Measurements from ENCODE around the gene RNF26.

Gene RNF26

DNA sequence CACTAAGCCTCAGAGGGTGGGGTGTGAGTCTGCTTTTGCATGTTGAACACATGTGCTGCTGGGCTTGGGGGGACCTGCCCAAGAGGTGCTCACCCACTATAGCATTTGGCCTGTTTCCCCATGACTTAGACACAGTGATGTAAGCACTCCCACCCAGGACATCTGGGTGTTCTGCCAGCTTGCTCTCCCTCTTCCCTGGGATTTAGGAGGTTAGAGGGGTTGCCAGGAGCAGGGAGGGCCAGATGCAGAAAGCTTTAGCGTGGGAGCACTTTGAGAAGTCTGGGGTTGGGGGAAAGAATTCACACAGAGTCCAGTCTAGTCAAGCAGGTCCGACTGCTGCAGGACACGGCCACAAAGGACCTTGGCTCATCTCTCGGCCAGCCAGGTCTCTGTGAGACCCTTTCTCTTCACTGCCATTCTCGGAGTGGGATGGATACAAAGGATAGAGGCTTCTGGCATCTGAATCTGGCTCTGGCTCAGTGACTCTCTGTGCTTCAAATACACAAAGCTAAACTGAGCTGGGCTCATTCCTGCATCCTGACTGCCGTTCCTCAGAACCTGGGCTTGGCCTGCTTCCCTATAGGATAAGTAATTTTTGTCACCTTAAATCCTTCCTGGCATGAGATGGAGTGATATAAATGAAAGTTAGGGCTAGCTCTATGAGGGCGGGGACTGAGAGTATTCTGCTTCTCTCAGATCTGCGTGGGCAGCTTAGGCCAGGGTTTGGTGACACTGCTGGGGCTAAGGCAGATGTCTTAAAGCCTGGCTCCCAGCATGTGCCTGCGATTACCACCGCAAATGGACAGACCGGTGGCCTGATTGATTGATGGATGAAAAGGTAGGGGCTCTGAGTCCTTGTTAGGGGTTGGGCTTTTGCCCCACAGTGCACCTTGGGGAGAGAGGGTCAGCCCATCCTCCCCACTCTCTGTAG lies 32.6 kb downstream of the RNF26 start:
- peaks cover 30% of the 10 kb centered on the region for H3K27me3 Mint-ChIP-seq
- H3K36me3 Mint-ChIP-seq: no peaks in the 10 kb centered on the region
- no peaks in the 10 kb centered on the region for H3K9me3 Mint-ChIP-seq (ENCODE audit: low read depth)
- no peak overlapping the region for H3K27ac Mint-ChIP-seq
- no peak overlapping the region for H3K4me3 Mint-ChIP-seq
- peaks cover 5% of the 10 kb centered on the region for H3K4me1 Mint-ChIP-seq (ENCODE audit: low read depth)

DNA sequence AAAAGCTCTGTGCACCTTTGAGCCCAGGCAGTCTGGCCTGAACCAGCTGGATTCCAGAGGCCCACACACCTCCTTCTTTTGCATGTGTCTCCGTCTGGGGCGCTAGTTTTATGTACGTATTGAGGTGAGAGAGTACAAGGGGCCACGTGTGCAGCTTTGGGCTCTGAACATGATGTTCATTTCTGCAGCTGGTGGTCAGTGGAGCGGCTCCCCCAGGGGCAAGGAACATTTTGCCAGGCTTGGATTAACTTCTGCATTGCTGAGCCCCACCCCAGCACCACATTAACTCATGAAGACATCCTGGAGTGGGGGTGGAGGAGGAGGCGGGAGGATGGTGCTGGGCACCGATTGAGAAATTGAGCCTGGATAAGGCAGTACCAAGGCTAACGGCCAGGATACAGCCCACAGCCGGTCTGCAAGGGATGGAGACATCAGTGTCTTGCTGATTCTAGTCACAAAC lies 33.4 kb downstream of the RNF26 start:
- H3K27me3 Mint-ChIP-seq: peaks cover 26% of the 10 kb centered on the region
- peaks cover 6% of the 10 kb centered on the region for H3K4me1 Mint-ChIP-seq (ENCODE audit: low read depth)
- no peaks in the 10 kb centered on the region for H3K36me3 Mint-ChIP-seq
- no peak overlapping the region for H3K27ac Mint-ChIP-seq
- H3K9me3 Mint-ChIP-seq (ENCODE audit: low read depth): no peaks in the 10 kb centered on the region
- no peak overlapping the region for H3K4me3 Mint-ChIP-seq

- peaks cover 6% of the 10 kb centered on the region for H3K4me1 Mint-ChIP-seq (ENCODE audit: low read depth)
- no peak overlapping the region for H3K4me3 Mint-ChIP-seq
- H3K27me3 Mint-ChIP-seq: peaks cover 25% of the 10 kb centered on the region
- H3K27ac Mint-ChIP-seq: no peak overlapping the region
- no peaks in the 10 kb centered on the region for H3K36me3 Mint-ChIP-seq
- no peaks in the 10 kb centered on the region for H3K9me3 Mint-ChIP-seq (ENCODE audit: low read depth)
These were observed 34.1 kb downstream of the RNF26 start for GRCh38 chr11:119368121-119369034.

- no peak overlapping the region for H3K27ac Mint-ChIP-seq
- H3K27me3 Mint-ChIP-seq: peaks cover 25% of the 10 kb centered on the region
- H3K9me3 Mint-ChIP-seq (ENCODE audit: low read depth): no peaks in the 10 kb centered on the region
- H3K4me3 Mint-ChIP-seq: no peak overlapping the region
- peaks cover 14% of the 10 kb centered on the region for H3K4me1 Mint-ChIP-seq (ENCODE audit: low read depth)
- no peaks in the 10 kb centered on the region for H3K36me3 Mint-ChIP-seq
These were observed 35.0 kb downstream of the RNF26 start for GRCh38 chr11:119369132-119369925.

DNA sequence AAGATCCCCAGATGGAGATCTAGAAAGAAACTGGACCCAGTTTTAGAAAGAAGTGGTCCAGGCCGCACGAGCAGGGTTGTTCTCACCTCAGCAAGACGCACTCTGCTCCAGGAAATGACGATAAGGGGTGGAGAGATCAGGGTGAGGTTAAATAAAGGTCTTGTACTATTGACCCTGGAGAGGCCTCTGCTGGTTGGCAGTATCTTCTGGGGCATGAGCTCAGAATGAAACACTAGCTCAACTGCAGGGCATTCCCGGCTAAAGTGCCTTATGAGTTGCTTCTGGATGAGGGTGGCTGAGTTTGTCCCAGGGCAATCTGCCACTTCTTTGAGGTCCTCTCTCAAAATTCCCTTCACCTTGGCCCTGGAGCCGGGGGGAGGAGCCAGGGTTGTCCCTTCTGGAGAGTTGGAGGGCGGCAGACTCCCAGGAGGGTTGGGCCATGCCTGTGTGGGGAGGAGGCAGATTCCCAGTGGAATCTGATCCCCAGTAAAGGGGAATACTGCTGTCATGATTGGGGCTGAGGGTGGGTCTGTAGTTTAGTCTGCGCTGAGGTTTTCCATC lies 36.2 kb downstream of the RNF26 start:
- Mint-ChIP-seq H3K27ac (no peak overlapping the region), H3K9me3 (ENCODE audit: low read depth) (no peaks in the 10 kb centered on the region), H3K4me1 (ENCODE audit: low read depth) (peaks cover 10% of the 10 kb centered on the region), H3K4me3 (no peak overlapping the region), H3K36me3 (no peaks in the 10 kb centered on the region), H3K27me3 (peaks cover 17% of the 10 kb centered on the region)

- no peaks in the 10 kb centered on the region for H3K9me3 Mint-ChIP-seq (ENCODE audit: low read depth)
- no peaks in the 10 kb centered on the region for H3K36me3 Mint-ChIP-seq
- H3K27ac Mint-ChIP-seq: no peak overlapping the region
- peaks cover 16% of the 10 kb centered on the region for H3K27me3 Mint-ChIP-seq
- H3K4me3 Mint-ChIP-seq: no peak overlapping the region
- H3K4me1 Mint-ChIP-seq (ENCODE audit: low read depth): peaks cover 10% of the 10 kb centered on the region
These were observed 36.8 kb downstream of the RNF26 start for GRCh38 chr11:119371067-119371601.

GRCh38 chr11:119371778-119372182 lies 37.5 kb downstream of the RNF26 start:
- Mint-ChIP-seq H3K27me3 (peaks cover 10% of the 10 kb centered on the region), H3K27ac (no peak overlapping the region)

GRCh38 chr11:119372260-119373058 lies 38.1 kb downstream of the RNF26 start:
- no peaks in the 10 kb centered on the region for H3K9me3 Mint-ChIP-seq (ENCODE audit: low read depth)
- no peak overlapping the region for H3K4me3 Mint-ChIP-seq
- no peak overlapping the region for H3K27ac Mint-ChIP-seq
- peaks cover 10% of the 10 kb centered on the region for H3K4me1 Mint-ChIP-seq (ENCODE audit: low read depth)
- no peaks in the 10 kb centered on the region for H3K36me3 Mint-ChIP-seq
- H3K27me3 Mint-ChIP-seq: peaks cover 4% of the 10 kb centered on the region

More at GRCh38 chr11:119371778-119372182, 37.5 kb downstream of the RNF26 start:
- H3K9me3 Mint-ChIP-seq (ENCODE audit: low read depth): no peaks in the 10 kb centered on the region
- no peaks in the 10 kb centered on the region for H3K36me3 Mint-ChIP-seq
- H3K4me1 Mint-ChIP-seq (ENCODE audit: low read depth): peaks cover 10% of the 10 kb centered on the region
- H3K4me3 Mint-ChIP-seq: no peak overlapping the region

DNA sequence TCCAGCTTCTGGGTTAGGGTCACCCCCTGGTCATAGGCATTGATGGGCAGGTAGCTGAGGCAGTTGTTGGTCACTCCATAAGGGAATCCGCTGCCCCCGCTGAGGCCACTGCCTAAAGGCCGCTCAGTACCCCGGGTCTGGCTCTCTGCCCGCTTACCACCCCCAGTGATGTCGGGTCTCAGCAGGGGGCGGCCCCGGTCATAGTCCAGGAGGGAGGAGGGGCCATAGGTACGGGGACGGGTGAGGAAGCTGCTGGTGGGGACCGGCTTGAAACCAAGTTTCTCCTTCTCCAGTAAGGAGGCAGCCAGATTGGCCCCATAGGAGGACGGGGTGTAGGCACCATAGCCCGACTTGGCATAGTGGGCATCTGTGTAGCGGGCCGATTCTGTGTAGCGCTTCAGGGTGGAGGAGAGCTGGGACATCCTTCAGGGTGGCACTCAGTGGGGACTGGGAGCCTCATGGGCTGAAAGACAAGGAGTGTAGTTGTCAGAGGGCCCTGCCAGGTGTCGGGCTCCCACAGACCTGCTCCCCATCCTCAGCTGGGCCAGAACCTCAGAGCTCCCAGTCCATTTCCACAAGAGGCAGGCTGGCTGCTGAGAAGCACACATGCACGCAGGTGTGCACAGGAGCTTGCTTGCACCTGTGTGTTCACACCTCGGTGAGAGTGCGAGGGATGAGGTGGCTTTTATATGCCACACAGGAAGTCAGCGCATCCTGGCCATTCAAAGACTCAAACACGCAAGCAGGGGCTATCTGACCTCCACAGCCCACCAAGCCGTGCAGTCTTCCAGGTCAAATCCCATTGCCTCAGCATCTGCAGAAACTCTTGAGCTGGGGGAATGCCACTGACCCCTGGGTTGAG lies 39.0 kb downstream of the RNF26 start:
- H3K27ac Mint-ChIP-seq: no peak overlapping the region
- peaks cover 4% of the 10 kb centered on the region for H3K27me3 Mint-ChIP-seq
- no peak overlapping the region for H3K4me3 Mint-ChIP-seq
- H3K4me1 Mint-ChIP-seq (ENCODE audit: low read depth): peaks cover 10% of the 10 kb centered on the region
- H3K36me3 Mint-ChIP-seq: no peaks in the 10 kb centered on the region
- H3K9me3 Mint-ChIP-seq (ENCODE audit: low read depth): no peaks in the 10 kb centered on the region

DNA sequence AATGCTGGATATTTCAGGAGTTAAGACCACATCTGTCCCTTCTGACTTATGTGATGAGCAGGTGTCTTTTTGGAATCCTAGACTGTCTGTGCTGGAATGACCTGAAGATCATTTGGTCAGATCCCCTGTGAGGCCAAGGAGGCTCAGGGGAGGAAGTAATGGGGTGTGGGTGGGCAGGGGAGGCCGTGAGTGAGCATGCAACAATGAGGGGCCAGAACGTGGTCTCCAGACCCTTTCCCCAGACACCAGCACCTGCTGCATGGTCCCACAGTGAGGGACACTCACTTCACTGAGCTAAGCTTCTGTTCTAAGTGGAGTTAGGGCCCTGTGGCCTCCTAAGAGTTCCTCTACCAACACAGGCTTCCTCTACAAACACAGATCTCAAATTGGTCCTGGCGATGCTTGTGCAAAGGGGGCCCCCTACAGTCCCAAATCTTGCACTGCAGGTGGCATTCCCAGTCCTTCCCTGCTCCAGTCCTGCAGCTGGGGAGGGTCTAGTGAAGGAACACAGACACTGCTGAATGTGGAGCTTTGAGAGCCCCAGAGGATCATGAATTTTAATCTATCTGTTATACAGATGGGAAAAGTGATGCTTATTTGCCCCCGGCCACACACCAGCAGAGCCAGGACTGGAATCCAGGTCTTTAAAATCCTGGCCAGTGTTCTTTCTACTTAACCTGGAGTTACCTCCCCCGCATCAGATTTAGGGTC lies 39.7 kb downstream of the RNF26 start:
- Mint-ChIP-seq H3K9me3 (ENCODE audit: low read depth) (no peaks in the 10 kb centered on the region), H3K4me3 (no peak overlapping the region), H3K4me1 (ENCODE audit: low read depth) (peaks cover 10% of the 10 kb centered on the region), H3K27me3 (peaks cover 2% of the 10 kb centered on the region), H3K27ac (no peak overlapping the region), H3K36me3 (no peaks in the 10 kb centered on the region)

- H3K27ac Mint-ChIP-seq: no peak overlapping the region
- H3K4me3 Mint-ChIP-seq: no peak overlapping the region
- no peaks in the 10 kb centered on the region for H3K36me3 Mint-ChIP-seq
- H3K4me1 Mint-ChIP-seq (ENCODE audit: low read depth): peaks cover 10% of the 10 kb centered on the region
- no peaks in the 10 kb centered on the region for H3K9me3 Mint-ChIP-seq (ENCODE audit: low read depth)
- peaks cover 2% of the 10 kb centered on the region for H3K27me3 Mint-ChIP-seq
These were observed 40.5 kb downstream of the RNF26 start for GRCh38 chr11:119374632-119375336.
